NCI-H524 treated with DMSO at 0.1 percent for 48 hours (cell line): Measurements from ENCODE around the gene EP400.

Source experiments
- DNase-seq: peaks from one replicate; lab custom pipeline; 2025; lab: John Stamatoyannopoulos, UW

The EP400 gene

DNA sequence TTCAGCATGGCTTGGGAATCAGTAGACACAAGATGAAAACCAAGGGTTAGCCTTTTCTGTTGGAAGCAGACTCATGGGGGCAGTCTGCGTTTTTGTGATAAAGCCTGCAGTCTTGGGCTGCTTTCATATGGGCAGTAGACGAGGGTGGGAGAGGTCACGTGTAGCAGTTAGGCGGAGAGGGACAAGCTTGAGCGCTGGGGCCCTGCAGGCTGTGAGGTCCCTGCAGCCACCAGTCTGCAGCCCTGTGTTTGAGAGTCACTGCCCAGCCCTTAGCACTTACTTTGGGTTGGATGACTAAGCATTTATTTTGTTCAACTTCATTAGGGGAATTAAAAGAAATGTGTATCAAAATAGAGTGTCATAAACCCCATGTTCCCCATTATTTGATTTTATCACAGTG, 37.2 kb downstream of the EP400 start:
- no peak for DNase-seq

DNA sequence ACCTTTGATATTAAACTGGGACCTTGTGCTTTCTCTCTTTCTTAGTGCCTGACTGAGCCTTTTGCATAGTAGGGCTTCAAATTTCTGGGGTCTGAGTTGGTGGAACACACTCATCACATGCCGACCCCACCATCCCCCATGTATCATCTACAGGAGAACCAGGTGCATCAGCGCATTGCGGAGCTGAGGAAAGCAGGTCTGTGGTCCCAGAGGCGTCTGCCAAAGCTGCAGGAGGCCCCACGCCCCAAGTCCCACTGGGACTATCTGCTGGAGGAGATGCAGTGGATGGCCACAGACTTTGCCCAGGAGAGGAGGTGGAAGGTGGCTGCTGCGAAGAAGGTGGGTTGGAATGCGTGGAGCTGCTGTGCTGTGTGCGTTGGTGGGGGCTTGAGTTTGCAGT, 37.8 kb downstream of the EP400 start:
- DNase-seq: no peak

DNA sequence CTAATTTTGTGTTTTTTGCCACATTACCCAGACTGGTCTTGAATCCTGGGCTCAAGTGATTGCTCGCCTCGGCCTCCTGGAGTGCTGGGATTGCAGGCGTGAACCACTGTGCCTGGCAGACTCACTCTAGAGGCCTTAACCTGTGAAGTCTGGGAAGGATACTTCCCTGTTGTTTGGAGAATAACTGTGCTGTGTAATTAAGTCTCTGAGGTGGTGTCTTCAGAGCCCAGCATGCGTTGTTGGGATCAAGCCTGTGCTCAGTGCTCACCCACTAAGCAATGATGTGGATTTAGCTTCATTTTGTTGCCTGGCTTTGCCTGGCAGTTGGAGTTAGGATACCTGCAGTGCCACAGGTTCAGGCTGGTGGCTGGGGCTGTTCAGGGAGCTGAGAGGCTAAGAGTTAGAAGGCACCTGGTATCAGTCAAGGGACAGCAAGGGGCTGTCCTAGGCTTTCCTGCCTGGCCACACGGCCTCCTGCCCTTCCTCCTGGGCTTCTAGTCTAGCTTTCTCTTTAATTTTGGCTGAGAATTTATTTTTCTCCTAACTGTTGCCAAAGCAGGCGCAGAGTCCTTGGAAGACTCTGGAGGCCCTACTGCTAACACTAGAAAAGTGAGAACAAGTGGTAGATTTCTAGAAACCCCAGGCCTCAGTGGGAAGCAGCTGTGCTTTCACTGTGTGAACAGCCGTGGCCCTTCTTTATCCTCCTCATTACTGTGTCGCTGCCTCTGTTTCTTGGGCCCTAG, 38.5 kb downstream of the EP400 start:
- no peak for DNase-seq

DNA sequence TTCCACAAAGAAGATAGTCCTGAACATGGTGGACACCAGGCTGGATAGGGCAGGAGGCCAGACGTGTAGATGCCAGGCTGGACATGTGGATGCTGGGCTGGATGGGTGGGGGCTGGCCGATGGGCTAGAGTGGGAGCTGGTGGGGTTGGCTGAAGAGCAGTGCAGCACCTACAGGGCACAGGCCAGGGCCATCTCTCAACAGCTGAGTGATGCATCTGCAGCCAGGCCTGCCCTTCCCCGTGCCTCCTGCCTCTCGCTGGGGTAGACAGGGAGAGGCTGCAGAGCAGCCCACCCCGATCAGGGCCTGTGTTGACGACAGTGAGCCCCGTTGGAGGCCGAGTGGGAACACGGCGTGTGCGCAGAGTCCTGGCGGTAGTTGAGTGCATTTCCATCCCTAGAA, 39.3 kb downstream of the EP400 start:
- DNase-seq: no peak

DNA sequence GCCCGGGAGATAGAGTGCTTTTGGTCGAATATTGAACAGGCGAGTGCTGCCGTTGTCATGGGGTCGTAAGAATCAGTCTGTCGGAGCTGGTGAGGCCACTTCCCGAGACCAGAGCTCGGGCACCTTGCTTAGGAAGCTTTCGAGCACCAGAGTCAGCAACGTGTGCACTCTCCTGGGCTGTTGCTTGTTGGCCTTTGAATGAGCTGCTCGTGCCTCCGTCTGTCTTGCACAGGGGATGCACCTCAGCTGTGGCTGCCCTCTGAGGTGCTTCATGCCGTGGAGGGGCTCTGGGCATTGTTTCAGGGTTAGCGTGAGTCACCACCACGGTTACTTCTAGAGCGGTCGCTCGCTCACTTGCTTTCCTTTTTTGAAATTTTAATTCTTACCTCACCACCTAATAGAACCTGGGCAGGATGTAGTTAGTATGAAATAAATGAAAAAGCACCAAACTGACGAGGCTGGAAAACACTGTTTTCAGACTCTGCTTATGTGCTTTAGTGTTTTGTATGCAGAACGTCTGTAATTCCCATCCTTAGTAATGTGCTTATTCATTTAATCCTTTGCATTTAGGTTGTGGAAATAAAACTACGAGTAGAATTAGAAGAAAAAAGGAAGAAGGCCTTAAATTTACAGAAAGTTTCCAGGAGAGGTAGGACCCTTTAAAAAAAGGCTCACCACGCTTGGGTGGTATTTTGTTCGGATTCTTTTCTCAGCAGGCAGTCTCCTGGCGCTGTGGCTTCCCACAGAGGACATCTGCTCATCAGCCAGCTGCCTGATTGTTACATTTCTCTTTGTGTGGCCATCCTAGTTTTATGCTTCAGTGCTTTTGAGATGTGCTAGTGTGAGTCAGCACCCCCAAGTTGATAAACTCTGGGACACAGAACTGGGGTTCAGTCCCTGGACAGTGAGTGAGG, 40.6 kb downstream of the EP400 start:
- DNase-seq: no peak

- no peak for DNase-seq
Observed at GRCh38 chr12:131990980-131991305, 41.2 kb downstream of the EP400 start.

- DNase-seq: no peak
Observed at GRCh38 chr12:131991816-131992430, 42.2 kb downstream of the EP400 start.

DNA sequence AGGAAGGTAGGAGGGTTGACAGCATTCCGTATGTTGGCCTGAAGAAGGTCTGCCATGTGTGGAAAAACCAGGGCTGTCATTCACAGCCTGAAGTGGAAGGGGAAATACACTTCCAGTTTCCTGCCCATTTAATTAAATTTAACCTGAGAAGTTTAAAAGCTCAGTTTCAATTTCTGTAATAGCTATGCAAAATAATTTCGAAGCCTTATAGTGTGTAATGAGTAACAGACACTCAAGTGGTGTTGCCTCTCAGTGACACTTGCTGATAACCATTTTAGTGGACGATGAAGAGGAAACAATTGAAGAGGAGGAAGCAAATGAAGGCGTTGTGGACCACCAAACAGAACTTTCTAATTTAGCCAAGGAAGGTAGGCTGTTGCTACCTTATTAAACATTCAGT, 44.8 kb downstream of the EP400 start:
- DNase-seq: no peak

DNA sequence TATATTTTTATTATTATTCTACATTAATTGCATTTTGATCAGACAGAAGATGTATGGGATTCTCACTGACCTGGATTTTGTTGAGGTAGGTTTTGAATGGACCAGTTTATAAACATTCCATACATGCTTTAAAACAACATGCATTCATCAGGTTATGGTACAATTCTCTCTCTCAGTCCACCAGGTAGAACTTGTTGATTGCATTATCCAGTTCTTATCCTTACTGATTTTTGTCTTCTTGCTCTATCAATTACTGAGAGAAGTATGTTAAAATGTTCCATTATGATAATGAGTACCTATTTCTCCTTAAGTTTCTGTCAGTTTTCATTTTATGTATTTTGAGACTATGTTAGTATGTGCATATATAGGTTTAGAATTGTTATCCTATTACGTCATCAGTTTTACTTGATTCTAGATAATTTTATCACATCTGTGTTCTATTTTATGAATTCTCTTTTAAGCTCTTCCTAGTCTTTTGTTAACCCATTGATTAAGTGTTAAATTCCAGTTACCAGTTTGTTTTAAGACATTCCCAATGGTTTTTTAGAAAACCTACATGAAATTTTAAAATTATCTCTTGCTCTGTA, 50.6 kb downstream of the EP400 start:
- no peak for DNase-seq

DNA sequence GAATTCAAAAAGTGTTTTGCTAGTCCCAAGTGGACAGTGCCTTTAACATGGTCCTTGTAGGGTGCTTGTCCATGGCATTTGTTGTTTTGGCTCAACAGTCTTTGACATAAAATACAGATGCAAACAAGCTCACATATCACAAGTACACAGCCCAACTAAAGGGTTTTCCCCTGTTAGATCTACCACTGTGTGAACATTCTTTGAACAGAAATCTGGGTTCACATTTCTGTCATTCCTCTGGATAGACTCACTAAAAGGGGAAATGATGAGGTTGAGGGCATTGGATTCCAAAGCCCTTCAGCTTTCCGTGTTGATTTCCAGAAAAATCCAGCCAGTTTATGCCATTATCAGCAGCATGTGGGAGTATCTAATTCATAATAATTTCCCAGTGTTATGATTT, 54.1 kb downstream of the EP400 start:
- DNase-seq: no peak

DNA sequence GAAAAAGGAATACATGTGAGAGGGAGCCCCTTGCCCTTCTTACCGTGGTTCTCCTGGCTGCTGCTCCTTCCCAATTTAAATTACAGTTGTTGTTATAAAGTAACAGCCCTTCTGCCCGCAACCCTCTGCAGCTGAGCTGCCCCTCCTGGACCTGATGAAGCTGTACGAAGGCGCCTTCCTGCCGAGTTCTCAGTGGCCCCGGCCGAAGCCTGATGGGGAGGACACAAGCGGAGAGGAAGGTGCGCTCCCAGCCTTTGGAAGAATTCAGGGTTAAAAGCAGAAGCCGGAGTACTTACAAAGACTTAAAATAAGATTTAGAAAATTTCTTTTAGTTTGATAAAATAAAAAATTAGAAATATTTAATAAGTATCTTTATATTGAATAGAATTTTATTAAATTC, 55.2 kb downstream of the EP400 start:
- no peak for DNase-seq

GRCh38 chr12:132006056-132006680, 56.4 kb downstream of the EP400 start:
- DNase-seq: no peak

DNA sequence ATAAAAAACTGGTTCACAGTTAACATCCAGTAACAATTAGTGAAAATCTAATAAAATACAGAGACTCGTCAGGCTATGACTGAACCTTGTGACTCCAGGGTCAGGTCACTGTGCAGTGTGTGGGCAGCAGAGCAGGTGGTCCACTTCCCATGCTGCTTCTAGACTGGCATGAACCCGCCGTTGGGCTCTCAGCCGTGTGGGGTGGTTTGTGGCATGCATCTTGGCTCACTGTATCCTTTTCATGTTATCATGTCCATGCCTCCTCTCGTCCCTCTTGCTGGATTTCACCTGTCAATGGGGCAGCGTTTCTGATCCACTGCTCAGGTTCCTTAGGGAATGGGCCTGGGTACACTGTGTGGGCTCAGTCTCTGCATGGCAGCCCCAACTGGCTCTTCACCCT, 57.3 kb downstream of the EP400 start:
- no peak for DNase-seq

DNA sequence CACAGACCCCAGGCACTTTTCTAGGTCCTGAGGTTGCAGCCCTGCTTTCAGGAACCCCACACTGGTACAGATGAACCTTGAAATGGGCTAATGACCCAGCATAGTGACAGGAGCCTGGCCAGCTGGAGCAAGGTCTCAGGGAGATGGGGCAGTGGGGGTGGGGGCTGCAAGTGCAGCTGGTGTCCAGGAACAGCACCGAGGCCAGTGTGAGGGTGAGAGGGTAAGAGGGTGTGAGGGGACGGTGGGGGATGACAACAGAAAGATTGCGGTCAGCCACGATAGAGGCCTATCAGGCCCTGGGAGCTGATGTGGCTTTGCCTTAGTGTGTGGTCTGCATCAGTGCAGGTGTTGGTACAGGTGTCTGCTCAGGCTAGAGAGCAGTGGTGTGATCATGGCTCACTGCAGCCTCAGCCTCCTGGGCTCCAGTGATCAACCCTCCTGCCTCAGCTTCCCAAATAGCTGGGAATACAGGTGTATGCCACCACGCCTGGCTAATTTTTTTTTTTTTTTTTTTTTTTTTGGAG, 59.7 kb downstream of the EP400 start:
- no peak for DNase-seq

DNA sequence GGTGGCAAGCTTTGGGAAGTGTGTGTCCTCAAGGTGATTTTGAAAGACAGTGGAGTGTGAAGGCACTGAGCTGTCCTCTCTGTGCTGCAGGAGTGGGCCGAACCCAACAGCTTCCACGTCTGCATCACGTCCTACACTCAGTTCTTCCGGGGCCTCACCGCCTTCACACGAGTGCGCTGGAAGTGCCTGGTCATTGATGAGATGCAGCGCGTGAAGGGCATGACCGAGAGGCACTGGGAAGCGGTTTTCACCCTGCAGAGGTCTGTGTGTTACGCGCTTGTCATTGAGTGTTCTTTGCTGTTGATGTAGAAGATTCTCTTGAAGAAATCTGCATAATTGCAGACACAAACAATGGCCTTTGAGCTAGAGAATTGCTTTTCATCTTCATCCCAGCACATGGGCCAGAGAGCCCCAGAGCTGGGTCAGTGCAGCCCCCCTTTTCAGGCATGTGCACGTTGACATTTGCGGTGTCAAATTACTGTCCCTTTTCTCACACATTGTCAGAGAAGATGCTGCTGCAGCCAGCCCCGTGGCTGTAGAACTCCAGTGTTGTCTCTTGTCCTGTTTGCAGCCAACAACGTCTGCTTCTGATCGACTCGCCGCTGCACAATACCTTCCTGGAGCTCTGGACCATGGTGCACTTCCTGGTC, 63.3 kb downstream of the EP400 start:
- DNase-seq: no peak

GRCh38 chr12:132014092-132014914, 64.6 kb downstream of the EP400 start:
- DNase-seq: no peak

- DNase-seq: no peak
Observed at GRCh38 chr12:132014915-132015280, 65.2 kb downstream of the EP400 start.

- no peak for DNase-seq
Observed at GRCh38 chr12:132015686-132016430, 66.1 kb downstream of the EP400 start.

DNA sequence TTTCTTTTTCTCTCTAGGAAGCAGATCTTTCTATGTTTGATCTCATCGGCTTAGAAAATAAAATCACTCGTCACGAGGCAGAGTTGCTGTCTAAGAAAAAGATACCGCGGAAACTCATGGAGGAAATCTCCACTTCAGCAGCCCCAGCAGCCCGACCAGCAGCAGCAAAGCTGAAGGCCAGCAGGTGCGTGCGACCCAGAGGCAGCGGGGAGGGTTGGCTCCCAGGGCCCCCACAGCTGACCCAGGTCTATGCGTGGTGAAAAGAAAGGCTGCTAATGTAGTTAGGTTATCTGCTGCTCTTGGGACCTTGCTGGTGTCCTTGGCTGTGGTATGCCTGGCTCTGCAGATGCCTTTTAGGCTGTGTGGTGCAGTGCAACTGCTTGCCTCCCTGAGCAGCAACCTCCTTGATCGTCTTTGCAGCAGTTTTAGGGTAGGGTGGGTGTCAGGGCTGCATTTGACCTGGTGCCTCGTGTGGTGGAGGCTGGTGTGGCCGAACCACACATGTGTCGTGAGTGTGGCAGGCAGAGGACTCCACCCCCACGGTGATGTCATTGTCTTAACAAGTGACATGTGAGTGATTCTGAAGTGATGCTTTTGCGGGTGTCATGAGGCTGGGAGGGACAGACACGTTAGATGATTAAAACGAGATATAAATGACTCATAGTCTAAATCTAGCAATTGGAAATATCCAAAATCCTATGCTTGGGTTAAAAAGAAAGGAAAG, 68.6 kb downstream of the EP400 start:
- no peak for DNase-seq
